GM18507 (cell line): ENCODE results near the gene TOM1L2.
A peak's percentile ranks its signal among the peaks of the same experiment; 100 is the strongest.

ENCODE experiments used
- DNase-seq: peaks from one replicate; pipeline ENCODE4 v3.0.0; 2011; ENCODE audit warnings: low read depth; ENCODE audit not compliant: insufficient read length; ENCODE audit errors: extremely low spot score
- FAIRE-seq: peaks from 2 replicates; lab custom pipeline; 2011; peaks lifted over from hg19 to GRCh38; lab: Jason Lieb, UNC

TOM1L2 gene

DNA sequence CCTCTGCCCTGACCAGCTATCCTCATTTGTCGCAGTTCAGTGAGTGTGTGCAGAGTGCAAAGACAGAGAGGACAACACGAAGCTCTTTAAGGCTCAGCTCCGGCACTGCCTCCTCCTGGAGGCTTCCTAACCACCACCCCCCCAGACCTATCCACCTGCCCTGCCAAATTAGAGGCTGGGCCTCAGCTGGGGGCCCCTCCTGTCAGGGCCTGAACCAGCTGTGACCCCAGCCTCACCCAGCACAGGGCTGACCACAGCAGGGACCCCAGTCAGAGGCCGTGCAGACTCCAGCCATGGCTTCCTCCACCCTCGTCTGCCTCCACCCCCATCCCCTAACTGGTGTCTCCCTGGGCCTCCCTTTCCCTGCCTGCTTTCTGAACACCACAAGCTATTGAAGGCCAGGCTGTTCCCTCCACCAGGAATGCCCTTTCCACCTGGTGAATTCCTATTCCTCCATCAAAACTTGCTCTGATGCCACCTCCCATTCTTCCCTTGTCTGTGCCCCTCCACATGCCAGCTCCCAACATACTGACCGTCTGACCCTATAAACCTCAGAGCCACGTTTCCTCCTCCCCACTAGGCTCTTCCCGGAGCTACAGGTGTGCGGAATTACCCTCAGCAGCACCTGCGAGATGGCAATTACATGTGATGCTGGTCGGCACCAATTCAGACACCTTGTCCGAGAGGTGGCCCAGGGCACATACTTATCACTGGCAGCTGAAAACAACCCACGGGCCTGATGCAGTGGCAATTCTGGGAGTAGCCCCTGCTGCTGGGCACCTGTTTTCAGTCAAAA lies 144.2 kb downstream of the TOM1L2 start:
- FAIRE-seq, result no peak
- no peak for DNase-seq

DNA sequence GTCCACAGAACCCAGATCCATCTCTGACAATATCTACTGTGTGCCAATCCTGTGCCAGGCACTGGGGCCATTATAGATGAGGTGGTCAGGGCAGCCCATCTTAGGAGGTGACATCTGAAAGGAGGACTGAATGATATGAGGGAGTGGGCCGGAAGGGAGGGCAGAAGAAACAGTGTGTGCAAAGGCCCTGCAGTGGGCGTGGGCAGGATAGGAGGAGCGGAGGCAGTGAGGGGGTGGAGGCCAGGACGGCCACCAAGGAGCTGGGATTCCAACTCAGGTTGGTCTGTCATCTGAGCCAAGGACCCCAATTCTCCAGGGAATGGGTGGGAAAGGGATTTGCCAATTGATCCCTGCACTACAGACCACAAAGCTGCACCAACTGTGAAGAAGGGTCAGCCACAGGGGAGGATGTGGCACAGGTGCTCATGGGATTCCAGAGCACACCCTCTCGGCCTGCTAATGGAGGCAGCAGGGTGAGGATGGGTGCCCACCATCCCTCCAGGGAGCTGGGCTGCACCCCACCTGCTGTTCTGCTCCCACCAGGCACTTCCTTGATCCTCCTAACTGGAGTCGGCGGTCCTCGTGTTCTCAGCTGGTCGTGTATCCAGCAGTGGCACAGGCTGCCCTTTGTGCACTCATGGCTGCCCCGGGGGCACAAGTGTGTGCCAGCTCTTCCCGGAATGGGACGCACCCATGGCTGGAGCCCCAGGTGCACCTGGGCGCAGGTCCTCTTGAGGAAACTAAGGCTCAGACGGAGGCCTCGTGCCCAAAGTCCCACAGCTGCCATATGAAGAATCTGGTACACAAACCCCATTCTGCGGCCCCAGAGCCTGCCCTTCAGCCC lies 145.0 kb downstream of the TOM1L2 start:
- DNase-seq, result no peak
- FAIRE-seq, result no peak

DNA sequence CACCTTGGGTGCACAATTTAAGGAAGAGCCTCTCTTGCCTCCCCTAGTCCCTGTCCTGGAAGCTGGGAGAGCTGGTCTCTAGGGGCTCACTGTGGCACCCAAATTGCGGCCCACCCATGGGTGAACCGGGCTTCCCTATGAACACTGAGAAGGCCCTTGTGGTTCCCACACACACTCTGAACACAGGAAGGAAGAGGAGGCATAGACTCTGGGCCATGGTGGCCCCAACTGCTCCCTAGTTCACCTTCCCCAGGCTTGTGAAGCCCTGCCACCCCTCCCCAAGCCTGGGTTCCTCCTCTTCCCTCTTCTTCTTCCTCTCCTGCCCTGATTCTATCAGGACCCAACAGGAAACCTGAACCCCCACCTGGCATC lies 145.9 kb downstream of the TOM1L2 start:
- no peak for FAIRE-seq
- no peak for DNase-seq

DNA sequence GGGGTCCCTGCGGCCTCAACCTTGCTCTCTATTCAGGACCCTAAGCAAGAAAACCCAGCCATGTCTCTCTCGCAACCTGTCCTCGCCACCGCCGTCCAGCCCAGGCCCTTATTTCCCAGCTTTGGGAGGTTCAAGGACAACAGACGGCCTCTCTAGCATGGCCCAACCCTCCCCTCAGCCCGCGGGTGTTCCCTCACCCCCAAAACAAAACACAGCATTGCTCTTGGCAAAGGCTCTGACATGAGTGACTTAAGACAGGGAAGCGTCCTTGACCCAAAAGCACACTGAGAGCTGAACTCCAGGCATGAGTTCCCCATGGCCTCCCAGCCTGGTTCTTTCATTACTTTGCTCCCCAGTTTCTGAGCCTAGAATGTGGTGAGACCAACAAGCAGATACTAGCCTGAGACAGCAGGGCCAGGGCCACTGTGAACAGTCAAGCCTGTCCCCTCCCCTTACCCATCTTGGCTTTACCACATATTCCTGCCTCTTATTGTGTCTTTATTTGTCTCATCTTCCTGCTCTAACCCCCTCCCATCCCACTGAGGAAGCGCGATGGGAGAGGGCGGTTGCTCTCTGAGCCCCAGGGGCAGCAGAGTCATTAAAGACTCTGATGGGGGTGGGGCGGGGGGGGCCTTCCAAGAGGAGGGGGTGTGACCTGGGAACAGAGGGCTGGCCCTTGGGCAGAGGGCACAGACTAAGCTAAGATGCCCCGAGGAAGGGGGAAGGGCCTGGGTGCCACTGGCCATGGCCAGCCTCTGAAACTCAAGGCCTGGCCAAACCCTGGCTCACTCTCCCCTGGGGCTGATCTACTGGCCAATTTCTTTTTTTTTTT lies 147.2 kb downstream of the TOM1L2 start:
- FAIRE-seq (no peak), DNase-seq (no peak)

DNA sequence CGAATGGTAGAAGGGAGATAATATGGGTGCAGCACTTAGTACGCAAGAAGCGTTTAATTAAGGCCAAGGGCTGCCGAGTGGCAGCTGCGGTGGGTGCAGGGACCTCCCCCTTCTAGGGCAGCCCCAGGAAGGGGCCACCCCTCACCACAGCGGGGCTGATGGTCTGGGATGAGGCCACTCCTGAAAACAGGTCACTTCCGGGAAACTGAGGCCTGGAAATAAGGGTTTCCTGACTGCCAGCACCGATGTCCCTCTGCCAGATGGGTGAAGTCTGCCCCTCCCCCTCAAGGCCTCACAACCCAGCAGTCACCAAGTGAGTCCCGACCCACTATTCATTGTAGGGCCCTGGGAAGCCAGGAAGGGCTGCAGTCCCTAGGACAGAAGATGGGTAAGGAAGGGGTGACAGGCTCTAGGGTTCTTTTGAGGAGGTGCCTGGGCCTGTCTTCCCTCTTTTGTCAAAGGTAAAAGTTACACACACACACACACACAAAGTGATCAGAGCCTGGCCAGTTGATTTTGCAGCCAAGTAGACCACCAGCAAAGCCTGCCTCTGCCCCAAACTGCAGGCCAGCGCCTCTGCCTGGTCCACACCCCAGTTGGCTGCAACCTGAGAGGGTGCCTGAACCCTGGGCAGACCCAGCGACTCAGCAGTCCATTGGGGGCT lies 147.9 kb downstream of the TOM1L2 start:
- no peak for FAIRE-seq
- no peak for DNase-seq

DNA sequence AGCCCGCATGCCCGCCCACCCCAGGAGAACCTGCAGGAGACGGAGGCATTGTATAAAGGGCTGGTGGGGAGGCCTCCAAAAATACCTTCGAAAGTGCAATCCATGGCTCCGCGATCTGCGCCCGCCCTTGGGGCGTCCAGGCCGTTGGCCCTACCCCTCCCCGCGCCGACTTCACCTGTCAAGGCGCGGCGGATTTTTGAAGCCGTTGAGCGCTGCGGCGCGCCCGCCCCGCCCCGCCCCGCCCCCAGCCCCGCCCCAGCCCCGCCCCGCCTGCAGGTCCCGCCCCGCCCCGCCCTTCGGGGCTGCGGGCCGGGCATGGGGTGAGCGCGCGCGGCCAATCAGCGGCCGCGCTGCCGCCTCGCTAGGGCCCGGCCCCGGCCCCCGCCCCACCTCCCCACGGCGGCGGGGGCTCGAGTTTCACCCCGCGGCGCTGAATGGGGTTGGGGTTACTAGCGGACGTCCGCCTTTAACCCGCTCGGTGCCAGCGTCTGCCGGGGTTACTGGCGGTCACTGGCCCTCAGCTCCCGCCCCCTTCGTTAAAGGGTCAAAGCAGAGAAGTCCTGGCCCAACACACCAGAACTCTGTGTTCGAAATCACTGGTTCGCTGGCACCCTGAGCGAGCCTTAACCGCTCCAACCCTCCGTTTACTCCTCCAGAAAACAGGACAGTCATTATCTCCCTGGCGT lies 148.6 kb downstream of the TOM1L2 start:
- peak; percentile 72 for FAIRE-seq
- peak; percentile 95 for DNase-seq

DNA sequence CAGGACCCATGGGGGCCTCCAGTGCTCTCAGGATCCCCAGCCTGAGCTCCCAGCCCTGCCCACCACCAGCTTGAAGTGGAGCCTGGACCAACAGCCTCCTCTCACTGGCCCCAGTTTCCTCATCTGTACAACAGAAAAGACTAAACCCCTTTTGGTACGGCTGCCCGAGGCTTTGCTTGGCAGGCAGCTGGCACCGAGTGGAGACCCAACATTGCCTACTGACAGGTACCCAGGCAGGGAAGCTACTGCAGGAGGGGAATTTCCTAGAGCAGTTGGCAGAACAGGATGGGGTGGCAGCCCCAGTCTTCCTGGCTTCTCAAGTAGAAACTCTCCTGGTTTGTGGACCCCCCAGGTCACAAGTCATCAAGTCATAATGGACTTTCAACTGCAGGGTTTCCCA lies 149.6 kb downstream of the TOM1L2 start:
- FAIRE-seq, result no peak

DNA sequence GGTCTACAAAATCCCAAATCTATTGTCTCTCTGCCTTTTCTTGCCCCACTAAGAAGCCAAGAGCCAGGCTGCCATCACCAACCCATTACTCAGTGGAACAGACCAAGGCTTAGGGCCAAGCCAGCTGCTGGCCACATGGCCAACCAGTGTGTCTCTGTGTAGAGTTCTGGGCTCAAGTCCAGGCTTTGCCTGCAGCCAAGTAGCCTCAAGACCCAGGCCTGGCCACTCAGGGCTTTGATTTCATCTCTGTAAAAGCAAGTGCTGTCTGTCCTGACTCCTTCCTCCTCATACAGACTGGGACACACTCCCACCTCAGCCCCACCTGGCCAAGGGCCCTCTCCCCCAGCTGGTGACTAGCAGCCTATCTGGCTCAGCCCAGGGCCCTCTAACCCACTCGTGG lies 150.0 kb downstream of the TOM1L2 start:
- DNase-seq, result no peak
- FAIRE-seq, result no peak

More for the DNA sequence above, 149.6 kb downstream of the TOM1L2 start:
- DNase-seq, result no peak

DNA sequence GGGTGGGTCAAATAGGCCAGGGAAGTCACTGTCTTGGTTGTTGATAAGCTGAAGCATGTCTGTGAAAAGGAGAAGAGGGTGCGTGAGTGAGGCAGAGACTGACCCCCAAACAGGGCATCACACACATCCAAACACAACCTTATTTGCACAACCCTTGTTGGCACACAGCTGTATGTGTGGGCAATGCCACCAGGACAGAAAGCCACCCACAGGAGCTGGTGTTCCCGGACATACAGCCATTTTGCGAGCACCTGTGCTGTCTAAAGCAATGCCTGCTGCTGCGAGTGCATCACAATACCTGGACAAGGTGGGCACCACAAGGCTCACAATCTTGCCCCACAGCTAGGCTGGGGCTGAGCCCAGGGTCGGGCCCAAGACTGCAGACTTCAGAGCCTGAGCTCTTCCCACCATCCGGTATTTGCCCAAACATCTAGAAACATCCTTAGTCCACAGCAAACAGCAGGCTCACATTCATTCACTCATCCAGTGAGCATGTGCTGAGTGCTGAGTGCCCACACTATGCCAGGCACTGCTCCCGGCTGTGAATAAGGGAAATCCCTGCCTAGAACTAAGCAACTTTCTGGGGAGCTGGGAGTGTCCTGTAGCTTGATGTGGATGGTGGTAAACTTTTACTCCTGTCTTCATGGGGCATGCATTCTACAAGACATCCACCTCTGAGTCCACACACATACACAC lies 151.6 kb downstream of the TOM1L2 start:
- no peak for FAIRE-seq
- no peak for DNase-seq

DNA sequence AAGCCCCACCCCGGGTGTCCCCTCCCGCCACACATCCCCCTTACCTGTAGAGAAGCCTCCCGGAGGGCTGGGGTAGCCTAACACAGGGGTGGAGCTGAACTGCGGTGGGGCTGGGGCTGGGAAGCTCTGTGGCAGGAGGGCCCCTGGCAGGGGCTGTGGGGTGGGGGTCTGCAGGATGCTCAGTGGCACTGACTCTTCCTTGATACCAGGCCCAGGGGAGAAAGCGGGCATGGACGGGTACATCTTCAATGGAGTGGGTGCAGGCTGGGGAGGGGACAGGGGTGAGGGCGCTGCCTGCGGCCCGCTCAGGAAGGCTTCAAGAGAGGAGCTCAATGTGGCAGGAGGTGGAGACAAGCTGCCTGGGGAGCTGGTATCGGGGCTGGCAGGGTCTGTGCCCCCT lies 152.2 kb downstream of the TOM1L2 start:
- DNase-seq (no peak), FAIRE-seq (no peak)

DNA sequence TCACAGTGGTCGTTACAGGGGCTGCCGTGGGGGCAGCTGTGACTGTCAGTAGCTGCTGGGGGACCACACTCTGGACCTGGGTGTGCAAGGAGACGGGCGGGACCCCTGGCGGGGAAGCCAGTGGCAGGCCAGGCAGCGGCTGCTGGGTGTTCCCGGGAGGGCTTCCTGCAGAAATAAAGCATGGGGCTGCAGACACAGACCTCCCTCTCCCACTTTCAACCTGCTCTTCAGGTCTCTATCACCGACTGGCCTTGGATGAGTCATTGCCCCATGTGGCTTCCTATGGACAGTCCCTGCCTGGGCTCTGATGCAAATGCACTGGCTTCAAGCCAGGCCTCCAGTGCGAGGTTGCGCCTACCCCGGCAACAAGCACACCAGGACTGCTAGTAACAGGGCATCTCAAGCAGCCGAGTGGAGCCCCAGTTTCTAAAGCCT lies 152.6 kb downstream of the TOM1L2 start:
- peak; percentile 96 for FAIRE-seq

DNA sequence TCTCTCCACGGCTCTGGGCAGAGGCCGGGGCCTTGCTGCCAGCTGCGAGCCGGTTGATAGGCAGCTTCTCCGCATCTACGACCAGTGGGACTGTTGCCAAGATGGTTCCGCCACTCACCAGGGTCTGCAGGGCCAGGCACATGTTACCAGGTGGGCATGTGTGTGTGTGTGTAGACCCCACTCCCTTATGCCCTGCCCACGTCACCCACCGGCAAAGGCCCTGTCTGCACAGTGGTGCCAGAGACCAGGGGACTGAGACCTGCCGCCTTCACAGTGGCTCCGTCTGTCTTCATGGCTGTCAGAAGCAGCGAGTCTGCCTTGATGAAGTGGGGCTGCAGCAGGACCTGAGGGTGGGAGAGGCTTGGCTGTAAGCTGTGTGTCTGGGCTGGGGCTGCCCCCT lies 153.1 kb downstream of the TOM1L2 start:
- FAIRE-seq (no peak), DNase-seq (no peak)

More for the DNA sequence above, 152.6 kb downstream of the TOM1L2 start:
- DNase-seq, result peak; percentile 67

DNA sequence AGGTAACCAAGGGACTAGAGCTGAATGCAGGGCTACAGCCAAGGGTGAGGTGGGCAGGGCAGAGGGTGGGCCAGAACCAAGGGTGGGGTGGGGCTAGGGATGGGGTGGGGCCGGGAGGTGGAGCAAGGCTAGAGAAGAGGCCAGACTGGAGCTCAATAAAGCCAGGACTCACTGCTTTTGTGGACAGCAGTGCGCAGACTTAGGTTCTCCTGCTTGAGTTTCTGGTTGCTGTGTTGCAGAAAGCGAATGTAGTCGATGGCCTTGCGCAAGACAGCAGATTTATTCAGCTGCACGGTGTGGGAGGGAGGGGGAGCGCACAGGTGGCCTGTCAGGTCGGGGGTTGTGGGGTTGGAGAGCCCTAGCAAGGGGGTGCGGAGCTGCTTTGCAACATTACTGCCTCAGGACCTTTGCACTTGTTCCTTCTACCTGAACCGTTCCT lies 154.1 kb downstream of the TOM1L2 start:
- DNase-seq, result no peak
- FAIRE-seq, result no peak

DNA sequence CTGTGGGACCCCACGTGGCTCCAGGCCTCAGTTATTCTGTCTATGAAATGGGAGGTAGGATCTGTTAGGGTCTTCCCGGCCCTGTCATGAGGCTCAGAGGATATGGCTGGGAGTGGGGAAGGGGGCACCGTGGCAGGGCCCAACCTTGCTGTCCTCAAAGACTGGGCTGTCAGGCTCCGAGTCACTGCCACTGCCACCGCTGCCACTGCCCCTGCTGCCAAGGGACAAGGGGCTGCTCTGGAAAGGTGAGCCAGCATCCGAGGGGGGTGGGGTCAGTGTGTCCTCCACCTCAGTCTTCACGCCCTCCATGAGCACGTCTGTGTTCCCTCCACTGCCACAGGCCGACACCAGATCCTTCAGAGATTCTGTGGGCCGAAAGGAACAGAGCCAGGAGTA lies 154.7 kb downstream of the TOM1L2 start:
- FAIRE-seq (no peak), DNase-seq (no peak)

DNA sequence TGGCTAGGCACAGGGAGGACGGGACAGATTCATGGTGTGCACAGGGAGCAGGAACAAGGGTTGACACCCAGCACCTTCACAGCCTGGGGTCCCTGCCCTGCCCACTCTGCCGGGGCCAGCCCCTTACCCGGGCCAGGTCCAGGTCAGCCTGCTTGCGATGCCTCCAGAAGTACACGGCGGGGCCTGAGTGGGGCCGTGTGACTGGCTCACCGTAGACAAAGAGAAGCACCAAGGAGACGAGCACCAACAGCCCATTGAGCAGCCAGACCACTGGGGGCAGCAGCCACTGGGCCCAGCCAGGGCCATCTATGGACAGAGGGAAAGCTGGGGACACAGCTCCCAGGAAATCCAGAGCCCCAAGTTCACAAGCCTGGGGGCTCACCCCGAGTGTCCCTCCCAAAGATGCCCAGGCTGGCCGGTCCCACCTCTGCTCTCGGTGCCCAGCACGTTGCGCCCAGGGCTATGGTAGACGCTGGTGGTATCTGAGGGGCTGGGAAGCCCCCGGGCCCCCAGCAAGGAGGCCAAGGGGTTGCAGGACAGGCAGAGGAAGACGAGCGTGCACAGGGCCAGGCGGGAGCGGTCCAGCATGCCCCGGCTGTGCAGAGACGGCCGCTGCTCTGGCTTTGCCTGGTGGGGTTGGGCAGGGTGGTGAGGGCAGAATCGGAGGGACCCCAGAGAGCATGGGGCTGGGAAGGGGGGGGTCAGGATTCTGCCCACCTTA lies 155.2 kb downstream of the TOM1L2 start:
- FAIRE-seq (no peak), DNase-seq (no peak)

DNA sequence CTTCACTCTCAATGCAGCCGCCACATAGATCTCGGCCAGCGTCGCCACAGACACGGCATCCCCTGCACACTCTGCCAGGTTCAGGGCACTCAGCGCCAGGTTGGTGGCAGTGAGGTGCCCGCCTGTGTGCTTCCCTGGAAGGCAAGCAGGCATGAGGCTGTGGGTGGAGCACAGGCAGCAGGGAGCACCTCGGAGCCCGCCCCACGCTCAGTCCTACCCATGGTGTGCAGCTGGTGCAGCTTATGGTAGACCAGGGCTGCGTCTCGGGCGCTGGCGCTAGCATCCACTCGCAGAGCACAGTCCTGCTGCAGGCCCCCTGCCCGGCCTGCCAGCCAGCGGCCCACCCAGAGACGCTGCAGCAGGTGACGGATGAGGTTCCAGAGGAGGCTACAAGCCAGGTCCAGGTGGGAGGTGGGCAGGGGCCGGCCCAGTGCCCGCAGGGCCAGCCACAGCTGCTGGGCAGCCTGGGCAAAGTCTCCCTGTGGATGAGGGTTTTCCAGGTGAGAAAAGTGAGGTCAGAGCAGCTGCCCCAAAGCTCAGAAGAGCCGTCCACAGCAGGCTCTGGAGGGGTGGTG lies 155.9 kb downstream of the TOM1L2 start:
- FAIRE-seq, result no peak
- no peak for DNase-seq

DNA sequence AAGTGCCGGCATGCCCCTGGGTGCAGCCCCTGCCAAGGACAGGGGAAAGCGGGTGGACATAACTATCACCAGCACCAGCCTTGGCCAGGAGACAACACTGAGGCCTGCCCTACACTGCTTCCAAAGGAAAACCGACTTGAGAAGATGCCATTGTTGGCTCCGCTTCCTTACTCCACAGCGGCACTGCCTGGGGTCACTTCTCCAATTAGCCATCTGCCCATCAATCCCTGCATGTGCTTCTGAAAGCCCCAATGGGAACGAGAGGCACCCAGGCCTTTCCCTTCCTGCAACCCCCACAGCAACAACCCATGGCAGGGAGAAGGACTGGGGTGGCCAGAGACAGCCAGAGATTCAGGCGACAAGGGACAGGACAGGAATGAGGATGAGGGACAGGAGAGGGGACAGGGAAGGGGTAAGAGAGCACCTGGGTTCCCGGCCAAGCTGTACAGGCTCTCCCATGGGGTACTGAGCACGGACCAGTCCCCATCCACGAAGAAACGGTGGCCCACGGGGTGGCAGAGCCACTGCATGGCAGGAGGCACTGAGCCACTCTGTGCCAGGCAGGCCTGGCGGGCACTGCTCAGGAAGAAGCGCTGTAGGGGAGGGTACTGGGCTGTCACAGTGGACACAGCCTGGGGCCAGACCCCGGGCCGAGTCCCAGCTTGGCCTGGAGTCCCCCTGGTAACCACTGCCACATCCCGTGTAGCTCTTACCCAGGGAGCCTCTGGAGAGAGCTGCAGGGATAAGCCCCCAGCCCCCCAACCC lies 156.6 kb downstream of the TOM1L2 start:
- no peak for FAIRE-seq
- no peak for DNase-seq
